Ectodermal cell (in vitro differentiated cells): ENCODE data around the gene RIN3.

ENCODE experiments used
- H3K27ac ChIP-seq: 2 replicates; pipeline ENCODE4 v1.7.0; 2013; ENCODE audit warnings: mild to moderate bottlenecking, low read depth, low read length; ENCODE audit not compliant: insufficient read depth, poor library complexity, severe bottlenecking
- H3K27me3 ChIP-seq: 2 replicates; pipeline ENCODE4 v1.7.0; 2013; ENCODE audit warnings: mild to moderate bottlenecking, low read length; ENCODE audit not compliant: insufficient read depth, control insufficient read depth, poor library complexity, severe bottlenecking
- H3K36me3 ChIP-seq: one replicate; pipeline ENCODE4 v1.7.0; 2013; ENCODE audit warnings: low read length; ENCODE audit not compliant: control insufficient read depth, insufficient read depth
- H3K4me1 ChIP-seq: one replicate; pipeline ENCODE4 v1.7.0; 2013; ENCODE audit warnings: low read length; ENCODE audit not compliant: control insufficient read depth, insufficient read depth
- H3K4me3 ChIP-seq: 2 replicates; pipeline ENCODE4 v1.7.0; 2013; ENCODE audit warnings: low read depth, low read length, control low read depth; ENCODE audit not compliant: insufficient read depth
- H3K9me3 ChIP-seq: 2 replicates; pipeline ENCODE4 v1.7.0; 2013; ENCODE audit warnings: mild to moderate bottlenecking, low read length, moderate library complexity; ENCODE audit not compliant: control insufficient read depth
- WGBS, 2 experiments: methylation state at CpG; one replicate each; pipeline ENCODE4 v1.1.7; 2013; ENCODE audit warnings: missing lambda C conversion rate in 2 of 2; 5-methylcytosine and 5-hydroxymethylcytosine counted together

The RIN3 gene

DNA sequence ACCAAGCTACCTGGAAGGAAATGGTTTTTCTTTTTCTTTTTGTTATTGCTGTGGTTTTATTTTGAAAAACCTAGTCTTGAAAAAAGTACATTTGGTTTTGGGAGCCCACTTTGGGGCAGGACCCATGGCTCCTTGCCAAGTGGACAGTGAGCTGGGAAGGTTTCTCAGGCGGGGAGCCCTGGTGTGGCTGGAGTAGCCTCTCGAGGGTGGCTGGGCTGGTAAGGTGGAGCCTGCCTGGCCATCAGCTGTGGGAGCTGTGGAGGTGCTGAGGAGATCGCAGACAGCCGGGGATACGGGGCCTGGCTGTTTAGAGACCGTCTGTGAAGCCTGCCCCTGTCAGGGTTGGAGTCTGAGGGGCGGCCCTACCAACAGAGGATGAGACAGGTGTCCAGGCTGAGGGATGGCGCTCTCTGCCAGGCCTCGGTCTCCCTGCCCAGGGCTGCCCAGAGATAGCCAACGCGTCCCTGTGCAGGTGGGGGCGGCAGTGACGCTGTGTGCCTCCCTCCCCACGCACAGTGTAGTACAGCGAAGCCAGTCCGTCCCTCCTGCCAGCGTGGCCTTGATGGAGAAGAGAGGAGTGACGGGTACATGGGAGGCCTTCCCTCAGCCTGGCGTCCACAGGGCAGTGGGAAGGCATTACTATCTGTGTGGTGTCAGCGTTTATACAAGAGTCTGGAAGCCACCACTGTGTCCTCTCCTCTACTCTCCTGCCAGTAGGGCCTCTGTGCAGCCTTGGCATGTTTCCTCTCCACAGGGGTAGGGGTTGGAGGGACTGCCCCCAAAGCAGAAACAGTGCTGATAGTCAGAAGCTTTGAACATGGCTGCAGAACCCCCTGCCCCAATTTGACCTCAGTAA, 5.9 kb downstream of the RIN3 start:
- H3K36me3 ChIP-seq = no peaks in the 10 kb centered on the region
- H3K9me3 ChIP-seq = no peaks in the 10 kb centered on the region
- H3K27ac ChIP-seq = no peak overlapping the region
- H3K4me1 ChIP-seq = no peaks in the 10 kb centered on the region
- peaks cover 30% of the 10 kb centered on the region for H3K27me3 ChIP-seq
- H3K4me3 ChIP-seq = no peak overlapping the region
- WGBS, 2 experiments = 92% methylated on average over 20 of the region's 20 CpGs

DNA sequence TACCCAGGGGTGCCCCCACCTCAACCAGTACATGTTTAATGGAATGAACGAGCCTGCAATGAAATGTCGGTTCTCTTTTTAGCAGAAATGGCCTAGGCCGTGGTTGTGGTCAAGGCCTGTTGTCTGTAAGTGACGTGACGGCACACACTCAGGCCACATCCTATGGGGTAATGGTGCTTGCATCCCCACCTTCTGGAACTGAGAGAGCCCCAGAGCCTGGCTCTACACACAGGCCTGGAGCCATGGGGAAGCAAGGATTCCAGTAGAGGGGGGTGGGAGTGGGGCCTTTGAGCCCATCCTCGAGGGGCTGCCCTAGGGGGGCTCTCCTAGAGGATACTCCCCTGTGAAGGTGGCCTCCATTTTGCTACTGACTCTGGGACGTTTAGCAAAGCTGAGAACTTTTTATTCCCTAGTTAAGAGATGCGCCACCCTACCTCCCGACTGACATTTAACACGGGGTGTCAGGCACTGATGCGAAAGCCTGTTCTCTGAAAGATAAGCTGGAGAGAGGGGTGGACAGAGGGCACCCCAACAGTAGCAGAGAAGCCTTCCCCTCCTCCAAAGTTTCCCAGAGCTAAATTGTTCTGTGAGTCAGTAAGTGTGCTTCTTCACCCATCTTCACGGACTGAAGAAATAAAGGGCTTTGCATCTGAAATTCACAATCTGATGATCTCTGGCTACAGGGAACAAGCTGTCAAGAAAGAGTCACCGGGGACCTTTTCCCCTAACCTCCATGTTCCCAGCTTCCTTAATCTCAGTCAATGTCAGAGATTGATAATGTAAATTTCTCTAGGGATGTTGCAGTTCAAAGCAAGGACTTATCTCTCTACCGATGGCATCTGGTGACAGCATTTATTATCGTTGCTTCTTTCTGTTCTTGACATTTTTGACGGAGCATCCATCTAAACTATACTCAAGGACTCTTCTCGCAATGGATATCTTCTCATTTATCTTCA, 6.8 kb downstream of the RIN3 start:
- 89 to 90% methylated on average over 17 of the region's 17 CpGs for WGBS, 2 experiments
- Histone ChIP-seq H3K27me3 (peaks cover 21% of the 10 kb centered on the region), H3K36me3 (no peaks in the 10 kb centered on the region), H3K4me1 (no peaks in the 10 kb centered on the region), H3K27ac (no peak overlapping the region), H3K4me3 (no peak overlapping the region), H3K9me3 (no peaks in the 10 kb centered on the region)

DNA sequence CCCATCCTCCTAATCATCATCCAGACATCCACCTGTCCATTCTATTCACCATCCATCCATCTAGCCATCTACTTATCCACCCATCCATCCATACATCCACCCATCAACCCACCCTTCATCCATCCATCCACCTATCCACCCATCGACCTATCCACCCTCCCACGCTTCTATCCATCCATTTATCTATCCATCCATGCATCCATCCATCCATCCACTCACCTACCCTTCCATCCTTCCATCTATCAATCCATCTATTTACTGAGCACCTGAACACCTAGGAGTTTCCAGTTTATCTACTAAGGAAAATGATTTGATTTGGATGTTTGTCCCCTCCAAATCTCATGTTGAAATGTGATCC, 7.5 kb downstream of the RIN3 start:
- Histone ChIP-seq H3K27me3 (peaks cover 14% of the 10 kb centered on the region), H3K4me3 (no peak overlapping the region), H3K4me1 (no peaks in the 10 kb centered on the region), H3K9me3 (no peaks in the 10 kb centered on the region), H3K27ac (no peak overlapping the region), H3K36me3 (no peaks in the 10 kb centered on the region)
- WGBS, 2 experiments = 89 to 92% methylated on average over 2 of the region's 2 CpGs

DNA sequence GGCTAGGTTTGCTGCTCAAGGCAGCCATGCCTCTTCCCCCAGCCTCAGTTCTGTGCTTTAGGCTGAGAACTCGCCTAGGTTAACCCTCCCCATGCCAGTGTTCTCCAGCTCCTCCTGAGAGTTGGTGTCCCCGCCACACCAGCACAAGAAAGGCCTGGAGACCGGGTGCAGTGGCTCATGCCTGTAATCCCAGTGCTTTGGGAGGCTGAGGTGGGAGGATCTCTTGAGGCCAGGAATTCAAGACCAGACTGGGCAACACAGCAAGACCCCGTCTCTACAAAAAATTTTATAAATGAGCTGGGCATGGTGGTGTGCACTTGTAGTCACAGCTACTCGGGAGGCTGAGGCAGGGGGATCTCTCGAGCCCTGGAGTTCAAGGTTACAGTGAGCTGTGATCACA, 10.2 kb downstream of the RIN3 start:
- Histone ChIP-seq H3K4me3 (no peak overlapping the region), H3K9me3 (no peaks in the 10 kb centered on the region), H3K27me3 (no peaks in the 10 kb centered on the region), H3K27ac (no peak overlapping the region), H3K4me1 (no peaks in the 10 kb centered on the region), H3K36me3 (no peaks in the 10 kb centered on the region)
- WGBS, 2 experiments = 90% methylated on average over 6 of the region's 6 CpGs

DNA sequence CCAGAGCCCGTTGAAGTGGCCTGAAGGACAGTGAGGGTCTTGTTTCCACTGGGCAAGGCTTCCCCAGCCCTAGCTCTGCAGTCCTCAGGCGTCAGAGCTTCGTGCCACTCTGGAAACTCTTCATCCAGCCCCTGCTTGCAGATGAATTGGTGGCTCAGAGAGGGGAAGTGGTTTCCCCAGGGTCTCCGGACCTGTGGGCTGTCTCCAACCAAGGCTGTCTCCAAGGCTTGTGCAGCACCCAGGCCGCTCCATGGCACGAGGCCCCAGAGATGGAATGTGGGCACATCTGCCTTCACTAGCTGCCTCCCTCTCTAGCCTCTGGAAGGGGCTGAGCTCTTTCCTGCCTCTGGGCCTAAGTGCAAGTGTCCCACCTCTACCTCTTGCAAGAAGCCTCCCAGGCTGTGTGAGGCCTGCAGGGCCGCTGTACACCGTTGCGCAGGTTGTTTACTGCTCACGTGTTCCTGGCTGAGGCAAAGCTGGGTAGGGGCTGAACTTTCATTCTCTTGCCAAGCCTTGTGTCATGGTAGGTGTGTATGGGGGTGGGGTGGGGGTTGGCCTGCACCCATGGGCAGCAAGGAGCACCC, 11.1 kb downstream of the RIN3 start:
- 89 to 94% methylated on average over 10 of the region's 10 CpGs for WGBS, 2 experiments

DNA sequence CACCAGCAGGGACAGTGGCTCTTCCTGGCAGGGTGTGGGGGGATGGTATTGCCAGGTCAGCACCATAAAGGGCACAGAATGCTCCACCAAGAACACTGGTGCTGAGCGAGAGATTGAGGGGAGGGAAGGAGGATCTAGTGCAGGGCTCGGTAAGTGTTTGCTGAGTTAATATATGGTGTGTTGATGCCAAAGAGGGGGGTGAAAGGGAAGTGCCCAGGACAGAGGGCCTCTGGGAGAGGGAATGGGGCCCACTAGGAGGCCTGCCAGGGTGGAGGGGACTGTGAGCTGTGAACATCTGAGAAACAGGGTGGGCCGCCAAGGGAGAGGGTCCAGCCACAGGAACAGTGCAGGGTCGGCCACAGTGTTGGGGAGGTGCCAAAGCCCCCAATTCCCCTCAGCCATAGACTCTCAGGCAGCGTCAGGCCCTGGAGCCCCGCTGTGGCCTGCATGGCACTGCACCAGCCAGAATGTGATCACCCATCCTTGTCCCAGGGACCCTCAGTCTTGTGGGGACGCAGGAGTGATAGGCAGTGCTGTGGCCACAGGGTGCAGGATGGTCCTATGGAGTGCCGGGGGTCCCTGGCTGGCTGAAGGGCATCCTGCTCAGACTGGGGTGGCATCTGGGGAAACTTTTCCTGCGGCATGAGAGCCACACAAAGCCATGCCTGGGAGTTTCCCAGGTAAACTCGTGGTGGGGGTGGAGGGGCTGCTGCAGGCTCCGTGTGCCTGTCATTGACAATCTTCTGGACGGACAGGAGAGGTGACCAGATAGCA, 11.9 kb downstream of the RIN3 start:
- Histone ChIP-seq H3K4me3 (no peak overlapping the region), H3K27me3 (no peaks in the 10 kb centered on the region), H3K36me3 (no peaks in the 10 kb centered on the region), H3K27ac (no peak overlapping the region), H3K4me1 (no peaks in the 10 kb centered on the region), H3K9me3 (no peaks in the 10 kb centered on the region)
- WGBS, 2 experiments = 92 to 93% methylated on average over 12 of the region's 12 CpGs

More for the DNA sequence above, 11.1 kb downstream of the RIN3 start:
- Histone ChIP-seq H3K4me1 (no peaks in the 10 kb centered on the region), H3K27ac (no peak overlapping the region), H3K27me3 (no peaks in the 10 kb centered on the region), H3K36me3 (no peaks in the 10 kb centered on the region), H3K9me3 (no peaks in the 10 kb centered on the region), H3K4me3 (no peak overlapping the region)

DNA sequence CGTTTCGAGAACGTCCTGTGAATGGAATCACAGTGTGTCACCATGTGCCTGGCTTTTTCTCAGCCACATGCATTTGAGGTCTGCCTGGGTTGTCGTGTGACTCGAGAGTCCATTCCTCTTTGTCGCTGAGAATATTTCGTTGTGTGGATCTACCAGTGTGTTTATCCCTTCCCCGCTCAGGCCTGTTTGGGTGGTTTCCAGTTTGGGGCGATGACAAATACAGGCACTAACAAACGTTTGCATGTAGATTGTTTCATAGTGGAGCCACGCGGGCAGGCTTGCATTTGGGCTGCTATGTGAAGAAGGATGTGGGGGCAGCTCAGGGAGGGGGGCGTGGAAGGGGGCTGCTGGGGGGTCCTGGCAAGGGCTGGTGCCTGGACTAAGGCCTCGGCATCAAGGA, 14.1 kb downstream of the RIN3 start:
- 87 to 91% methylated on average over 14 of the region's 14 CpGs for WGBS, 2 experiments
- H3K9me3 ChIP-seq = no peaks in the 10 kb centered on the region
- H3K27ac ChIP-seq = no peak overlapping the region
- H3K4me3 ChIP-seq = no peak overlapping the region
- no peaks in the 10 kb centered on the region for H3K27me3 ChIP-seq
- H3K4me1 ChIP-seq = no peaks in the 10 kb centered on the region
- H3K36me3 ChIP-seq = no peaks in the 10 kb centered on the region

DNA sequence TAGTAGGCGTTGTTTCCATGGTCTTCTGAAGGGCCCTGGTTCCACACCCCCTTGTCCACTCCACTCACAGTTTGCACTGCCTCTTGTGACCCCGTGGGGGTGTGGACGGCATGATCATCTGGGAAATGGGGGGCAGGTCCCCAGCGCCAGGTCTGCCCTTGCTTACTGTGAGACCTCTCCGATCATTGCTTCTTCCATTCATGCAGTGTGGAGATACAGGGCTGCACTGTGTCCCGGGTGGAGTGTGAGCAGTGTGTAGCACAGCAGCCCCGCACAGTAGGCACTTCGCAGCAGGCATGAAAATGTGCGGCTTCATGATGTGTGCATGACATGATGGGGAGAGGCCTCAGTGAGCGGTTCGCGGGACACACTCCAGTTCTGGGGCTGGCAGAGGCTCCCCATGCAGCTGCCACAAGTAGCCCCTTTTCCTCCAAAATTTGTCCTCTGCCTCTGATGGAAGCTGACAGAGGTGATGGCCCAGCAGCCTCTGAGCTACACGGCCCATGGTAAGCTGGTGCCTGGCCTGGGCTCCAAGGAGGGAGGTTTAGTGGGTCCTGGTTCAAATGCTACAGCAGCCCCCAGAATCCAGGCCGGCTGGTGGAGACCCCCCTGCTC, 15.0 kb downstream of the RIN3 start:
- Histone ChIP-seq H3K27me3 (no peaks in the 10 kb centered on the region), H3K27ac (no peak overlapping the region), H3K36me3 (no peaks in the 10 kb centered on the region), H3K9me3 (no peaks in the 10 kb centered on the region), H3K4me1 (no peaks in the 10 kb centered on the region), H3K4me3 (no peak overlapping the region)
- WGBS, 2 experiments = 95 to 96% methylated on average over 14 of the region's 14 CpGs

DNA sequence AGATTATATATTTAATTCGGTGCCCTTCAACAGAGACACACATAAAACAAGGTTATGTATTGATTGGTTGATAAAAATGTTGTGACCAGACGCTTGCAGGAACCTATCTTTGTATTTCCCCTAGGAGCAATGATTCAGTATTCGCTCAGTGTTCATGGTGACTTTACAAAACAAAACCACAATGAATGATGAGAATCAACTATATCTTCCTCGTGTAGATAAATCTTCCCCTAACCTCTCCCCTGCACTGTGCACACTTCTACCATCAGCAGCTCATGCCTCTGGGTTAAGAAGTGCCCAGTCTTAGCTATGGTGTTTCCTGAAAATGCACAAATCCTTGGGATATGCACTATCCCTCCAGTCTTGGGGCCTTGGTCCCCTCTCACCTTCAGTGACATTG, 16.3 kb downstream of the RIN3 start:
- Histone ChIP-seq H3K4me1 (no peaks in the 10 kb centered on the region), H3K4me3 (no peak overlapping the region), H3K36me3 (no peaks in the 10 kb centered on the region), H3K9me3 (no peaks in the 10 kb centered on the region), H3K27me3 (no peaks in the 10 kb centered on the region), H3K27ac (no peak overlapping the region)
- WGBS, 2 experiments = 92 to 95% methylated on average over 3 to 4 of the region's 4 CpGs
